Sigmoid colon (tissue), 4 donors: Measurements from ENCODE around the gene HDHD2.

ENCODE experiments used
- CTCF ChIP-seq, 4 experiments: fragments of 450-650 bp in 3 of 4; fragments of 200-600 bp in 1 of 4; IDR thresholded peaks; one replicate each; pipeline ENCODE4 v1.5.1; 2016 to 2019; ENCODE audit warnings: antibody characterized with exemption in 4 of 4, mild to moderate bottlenecking in 3 of 4, moderate library complexity in 2 of 4
- EP300 ChIP-seq, 4 donors: sonication (generic); formaldehyde crosslinking; IDR thresholded peaks; one replicate each; pipeline ENCODE4 v1.6.1; 2017; ENCODE audit warnings: antibody characterized with exemption in 4 of 4
- POLR2A ChIP-seq, 2 donors: fragments of 450-650 bp; IDR thresholded peaks; one replicate each; pipeline ENCODE4 v1.6.1; 2016; ENCODE audit warnings: antibody characterized with exemption in 2 of 2, mild to moderate bottlenecking in 2 of 2, moderate library complexity in 2 of 2
- POLR2AphosphoS5 ChIP-seq, 4 donors: sonication (generic); formaldehyde crosslinking; IDR thresholded peaks; one replicate each; pipeline ENCODE4 v1.6.1; 2017; ENCODE audit warnings: antibody characterized with exemption in 4 of 4

- TF ChIP-seq CTCF (IDR thresholded peaks at IDR 0.05) (no peak), POLR2A (IDR thresholded peaks at IDR 0.05) (no peak), POLR2AphosphoS5 (IDR thresholded peaks at IDR 0.05) (no peak), EP300 (IDR thresholded peaks at IDR 0.05) (no peak)
These were observed 22.2 kb upstream of the HDHD2 start for GRCh38 chr18:47172476-47172875.
